AG08396 (cell line): Measurements from ENCODE around the gene FXYD7.

Experiments used
- DNase-seq: peaks from one replicate; pipeline ENCODE4 v3.0.0; 2012; ENCODE audit warnings: low spot score, mixed read lengths

The FXYD7 gene

GRCh38 chr19:35199481-35199880, 56.4 kb downstream of the FXYD7 start:
- no peak for DNase-seq

GRCh38 chr19:35202722-35203688, 60.0 kb downstream of the FXYD7 start:
- DNase-seq = no peak
